ENCODE data around the gene QPRT.
"Not testable (repeated sequence)": the region's sequence is repeated elsewhere in the genome, so short reads cannot be mapped to it uniquely, and the experiment has no call there.

QPRT gene

DNA sequence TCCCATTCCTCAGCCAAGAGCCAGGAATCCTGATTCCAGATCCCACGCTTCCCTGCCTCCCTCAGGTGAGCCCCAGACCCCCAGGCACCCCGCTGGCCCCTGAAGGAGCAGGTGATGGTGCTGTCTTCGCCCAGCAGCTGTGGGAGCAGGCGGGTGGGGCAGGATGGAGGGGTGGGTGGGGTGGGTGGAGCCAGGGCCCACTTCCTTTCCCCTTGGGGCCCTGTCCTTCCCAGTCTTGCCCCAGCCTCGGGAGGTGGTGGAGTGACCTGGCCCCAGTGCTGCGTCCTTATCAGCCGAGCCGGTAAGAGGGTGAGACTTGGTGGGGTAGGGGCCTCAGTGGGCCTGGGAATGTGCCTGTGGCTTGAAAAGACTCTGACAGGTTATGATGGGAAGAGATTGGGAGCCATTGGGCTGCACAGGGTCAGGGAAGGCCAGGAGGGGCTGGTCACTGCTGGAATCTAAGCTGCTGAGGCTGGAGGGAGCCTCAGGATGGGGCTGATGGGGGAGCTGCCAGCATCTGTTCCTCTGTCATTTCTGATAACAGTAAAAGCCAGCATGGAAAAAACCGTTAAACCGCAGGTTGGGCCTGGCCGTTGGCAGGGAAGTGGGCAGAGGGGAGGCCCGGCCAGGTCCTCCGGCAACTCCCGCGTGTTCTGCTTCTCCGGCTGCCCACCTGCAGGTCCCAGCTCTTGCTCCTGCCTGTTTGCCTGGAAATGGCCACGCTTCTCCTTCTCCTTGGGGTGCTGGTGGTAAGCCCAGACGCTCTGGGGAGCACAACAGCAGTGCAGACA lies 15.8 kb upstream of the QPRT start, which contains the start of gene SPN:
TSS of gene SPN (plus strand) at position 232 of the 791 bp plus-strand sequence. CDS start at position 714, 482 bp downstream.
- DNase-seq: no peak

GRCh38 chr16:29663807-29664090 lies 15.2 kb upstream of the QPRT start:
- no peak for DNase-seq

- DNase-seq: no peak
These were observed 14.7 kb upstream of the QPRT start for GRCh38 chr16:29664091-29664921.

- DNase-seq: no peak
These were observed 13.5 kb upstream of the QPRT start for GRCh38 chr16:29665294-29666077.

DNA sequence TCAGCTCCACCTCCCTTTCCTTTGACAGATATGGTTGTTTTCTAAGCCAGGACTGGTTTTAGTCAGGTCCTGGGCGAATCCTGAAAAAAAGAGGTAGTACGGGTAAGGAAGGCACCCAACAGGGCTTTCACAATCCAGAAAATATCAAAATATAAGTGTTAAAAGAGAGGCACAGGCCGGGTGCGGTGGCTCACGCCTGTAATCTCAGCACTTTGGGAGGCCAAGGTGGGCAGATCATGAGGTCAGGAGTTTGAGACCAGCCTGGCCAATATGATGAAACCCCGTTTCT lies 11.7 kb upstream of the QPRT start:
- not testable (repeated sequence) for DNase-seq

DNA sequence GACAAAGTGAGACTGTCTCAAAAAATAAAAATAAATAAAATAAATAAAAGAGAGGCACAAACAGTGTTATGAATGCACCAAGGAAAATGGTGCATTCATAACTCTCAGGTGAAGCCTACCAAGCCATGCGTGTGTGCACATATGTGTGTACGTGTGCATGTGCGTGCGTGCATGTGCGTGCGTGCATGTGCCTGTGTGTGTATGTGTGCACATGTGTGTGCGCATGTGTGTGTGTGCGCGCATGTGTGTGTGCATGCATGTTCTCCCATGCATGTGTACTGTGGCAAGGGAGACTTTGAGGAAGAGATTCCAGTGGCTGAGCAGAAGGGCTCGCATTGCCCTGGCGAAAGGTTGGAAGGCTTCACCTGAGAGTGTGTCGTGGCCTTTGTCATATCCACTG lies 11.2 kb upstream of the QPRT start:
- DNase-seq: no peak

GRCh38 chr16:29668267-29668666 lies 10.7 kb upstream of the QPRT start:
- no peak for DNase-seq

- no peak for DNase-seq
These were observed 5.5 kb upstream of the QPRT start for GRCh38 chr16:29673501-29673900.

GRCh38 chr16:29674188-29674587 lies 4.8 kb upstream of the QPRT start:
- no peak for DNase-seq

GRCh38 chr16:29675811-29676643 lies 3.0 kb upstream of the QPRT start:
- DNase-seq: peak; percentile 20

GRCh38 chr16:29676989-29677785 lies 1.8 kb upstream of the QPRT start:
- no peak for DNase-seq

DNA sequence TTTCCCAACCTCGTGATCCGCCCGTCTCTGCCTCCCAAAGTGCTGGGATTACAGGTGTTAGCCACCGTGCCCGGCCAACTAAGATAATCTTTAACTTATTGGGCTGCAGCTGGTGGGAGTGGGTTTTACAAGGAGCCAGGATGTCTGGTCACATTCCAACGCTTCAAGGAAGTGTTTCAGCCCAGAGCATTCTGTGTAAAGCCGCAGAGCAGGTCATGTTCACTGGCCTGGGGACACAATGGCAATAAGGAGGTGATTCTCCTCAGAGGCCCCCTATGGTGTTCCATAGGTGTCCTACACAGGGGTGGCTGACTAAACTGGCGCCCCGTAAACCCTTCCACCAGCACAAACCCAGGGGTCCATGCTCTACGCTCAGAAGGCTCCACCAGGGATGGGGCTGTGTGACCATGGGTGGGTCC lies 1.2 kb downstream of the QPRT start:
- no peak for DNase-seq

GRCh38 chr16:29683543-29684090 lies 4.6 kb downstream of the QPRT start:
- no peak for DNase-seq

- DNase-seq: no peak
These were observed 5.7 kb downstream of the QPRT start for GRCh38 chr16:29684679-29685078.

- no peak for DNase-seq
These were observed 7.9 kb downstream of the QPRT start for GRCh38 chr16:29686740-29687332.

DNA sequence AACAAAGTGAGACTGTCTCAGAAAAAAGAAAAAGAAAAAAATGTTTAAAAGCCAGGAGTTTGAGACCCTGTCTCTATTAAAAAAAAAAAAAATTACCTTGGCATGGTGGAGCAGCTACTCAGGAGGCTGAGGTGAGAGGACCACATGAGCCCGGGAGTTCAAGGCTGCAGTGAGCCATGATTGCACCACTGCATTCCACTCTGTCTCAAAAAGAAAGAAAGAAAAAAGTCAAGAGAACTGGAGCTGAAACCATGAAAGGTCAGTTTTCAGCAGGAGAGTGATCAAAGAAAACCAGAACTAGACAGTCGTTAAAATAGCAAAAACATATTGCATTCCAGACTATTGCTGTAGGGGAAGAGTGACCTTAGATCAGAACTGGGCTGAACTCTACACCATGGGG lies 8.8 kb downstream of the QPRT start:
- DNase-seq: no peak

- DNase-seq: no peak
These were observed 9.2 kb downstream of the QPRT start for GRCh38 chr16:29688172-29688571.

- DNase-seq: not testable (repeated sequence)
These were observed 10.7 kb downstream of the QPRT start for GRCh38 chr16:29689490-29690351.

DNA sequence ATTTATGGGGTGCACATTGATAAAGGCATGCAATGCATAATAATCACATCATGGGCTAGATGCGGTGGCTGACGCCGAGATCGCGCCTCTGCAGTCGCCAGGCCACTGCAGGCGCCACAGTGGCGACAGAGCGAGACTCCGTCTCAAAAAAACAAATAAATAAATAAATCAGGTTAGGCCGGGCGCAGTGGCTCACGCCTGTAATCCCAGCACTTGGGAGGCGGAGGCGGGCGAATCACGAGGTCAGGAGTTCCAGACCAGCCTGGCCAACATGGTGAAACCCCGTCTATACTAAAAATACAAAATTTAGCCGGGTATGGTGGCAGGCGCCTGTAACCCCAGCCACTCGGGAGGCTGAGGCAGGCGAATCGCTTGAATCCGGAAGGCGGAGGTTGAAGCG lies 13.6 kb downstream of the QPRT start:
- DNase-seq: not testable (repeated sequence)

Data from fibroblast of skin of scalp (primary cell).